Dedifferentiated amniotic fluid mesenchymal stem cell (primary cell): ENCODE data around the gene CFAP54.

Experiments
- DNase-seq: peaks from one replicate; pipeline ENCODE4 v3.0.0-alpha.2; 2016; ENCODE audit errors: extremely low spot score

Gene CFAP54

DNA sequence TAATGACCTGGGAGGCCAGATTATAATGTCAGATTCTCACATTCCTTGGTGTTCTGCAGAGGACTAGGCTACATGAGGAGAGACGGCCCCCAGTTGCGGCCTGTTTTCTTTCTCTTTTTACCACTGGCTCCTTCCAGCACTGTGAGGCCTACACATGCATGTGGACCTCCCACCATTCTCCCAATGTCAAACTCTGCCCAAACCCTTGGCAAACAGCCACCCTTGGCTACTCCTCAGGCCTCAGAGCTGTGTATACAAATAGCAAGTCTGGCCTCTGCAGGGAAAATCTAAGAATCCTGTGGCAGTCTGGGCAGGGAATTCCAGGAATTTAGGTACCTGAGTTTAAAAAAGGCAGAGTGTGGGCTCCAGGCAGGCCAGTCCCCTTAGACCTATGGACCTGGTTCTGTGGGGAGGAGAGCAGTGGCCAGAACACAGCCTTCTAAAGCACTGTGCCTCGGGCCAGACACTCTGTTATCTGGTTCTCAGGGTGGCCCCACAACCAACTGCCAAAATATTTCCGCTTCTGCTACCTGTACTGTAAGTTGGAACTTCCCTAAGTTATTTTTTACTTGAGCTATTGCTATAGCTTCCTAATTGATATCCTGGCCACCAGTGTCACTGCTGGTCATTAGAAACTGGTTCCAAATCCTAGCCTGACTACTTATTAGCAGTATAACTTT is 397.8 kb downstream of the CFAP54 start:
- DNase-seq, result no peak

DNA sequence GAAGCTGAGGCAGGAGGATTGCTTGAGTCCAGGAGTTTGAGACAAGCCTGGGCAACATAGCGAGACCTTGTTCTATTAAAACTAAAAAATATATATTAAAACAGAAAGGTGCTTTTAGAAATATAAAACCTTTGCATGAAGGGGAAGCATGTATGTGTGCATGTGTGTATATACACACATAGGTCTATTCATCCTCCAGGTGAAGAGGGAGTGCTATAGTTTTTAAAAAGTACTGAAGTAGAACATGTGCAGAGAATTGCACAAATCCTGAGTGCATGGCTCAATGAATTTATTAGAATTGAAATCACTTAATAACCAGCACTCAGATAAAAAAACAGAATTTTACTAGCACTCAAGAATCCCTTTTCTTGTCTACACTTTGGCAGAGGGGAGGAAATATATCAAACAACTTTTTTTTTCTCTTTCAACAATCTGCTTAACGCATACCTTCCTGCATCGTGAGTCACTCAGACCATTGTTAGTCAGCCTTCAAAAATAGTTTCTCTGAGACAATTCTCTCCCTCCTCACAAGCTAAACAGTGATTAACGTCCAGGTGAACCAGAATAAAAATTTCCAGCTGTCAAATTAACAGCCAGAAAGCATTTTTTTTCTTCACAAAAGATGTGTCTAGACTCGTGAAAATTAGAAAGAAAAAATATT is 400.0 kb downstream of the CFAP54 start:
- DNase-seq, result no peak

DNA sequence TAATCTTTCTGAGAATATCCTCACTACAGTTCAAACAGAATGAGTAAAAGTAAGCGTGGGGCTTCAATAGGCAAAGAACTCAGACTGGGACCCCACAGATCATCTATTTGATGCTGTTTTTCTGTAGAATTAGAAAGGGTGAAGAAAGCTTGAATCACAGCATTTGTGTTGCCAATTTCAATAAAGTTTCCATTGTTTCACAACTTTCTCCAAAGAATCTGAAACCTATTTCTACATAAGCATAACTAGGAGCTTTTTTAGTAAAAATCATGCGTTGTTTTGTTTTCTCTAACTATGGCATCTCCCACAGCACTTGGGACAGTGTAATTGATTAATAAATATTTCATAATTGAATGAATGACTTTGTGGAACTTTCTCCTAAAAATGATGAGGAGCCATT is 401.0 kb downstream of the CFAP54 start:
- DNase-seq, result no peak

DNA sequence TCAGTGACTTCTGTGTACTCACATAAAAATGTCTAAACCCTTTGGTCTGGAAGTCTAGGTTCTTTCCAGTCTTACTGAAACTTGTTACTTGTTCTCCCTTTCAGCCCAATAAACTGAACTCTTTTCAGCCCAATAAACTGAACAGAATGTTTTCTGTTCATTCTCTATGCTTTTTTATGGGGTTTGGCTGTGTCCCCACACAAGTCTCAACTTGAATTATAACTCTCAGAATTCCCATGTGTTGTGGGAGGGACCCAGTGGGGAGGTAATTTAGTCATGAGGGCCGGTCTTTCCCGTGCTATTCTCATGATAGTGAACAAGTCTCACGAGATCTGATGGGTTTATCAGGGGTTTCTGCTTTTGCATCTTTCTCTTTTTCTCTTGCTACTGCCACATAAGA is 402.7 kb downstream of the CFAP54 start:
- DNase-seq, result no peak

DNA sequence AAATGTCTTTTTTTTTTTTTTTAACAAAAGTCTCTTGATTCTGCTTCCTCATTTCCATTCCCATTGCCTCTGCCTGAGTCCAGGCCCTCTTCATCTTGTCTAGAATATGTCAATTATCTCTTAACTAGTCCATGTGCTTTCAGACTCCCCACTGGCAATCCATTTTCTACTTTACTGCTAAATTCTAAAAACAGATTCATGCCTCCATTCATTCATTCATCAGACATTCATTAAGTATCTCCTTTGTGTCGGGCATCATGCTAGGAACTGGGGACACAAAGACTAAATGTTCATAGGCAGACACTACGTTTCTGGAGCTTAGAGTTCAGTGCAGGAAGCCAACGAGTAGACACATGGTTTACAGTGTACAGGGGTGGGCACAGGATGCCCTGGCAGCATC is 408.0 kb downstream of the CFAP54 start:
- no peak for DNase-seq

DNA sequence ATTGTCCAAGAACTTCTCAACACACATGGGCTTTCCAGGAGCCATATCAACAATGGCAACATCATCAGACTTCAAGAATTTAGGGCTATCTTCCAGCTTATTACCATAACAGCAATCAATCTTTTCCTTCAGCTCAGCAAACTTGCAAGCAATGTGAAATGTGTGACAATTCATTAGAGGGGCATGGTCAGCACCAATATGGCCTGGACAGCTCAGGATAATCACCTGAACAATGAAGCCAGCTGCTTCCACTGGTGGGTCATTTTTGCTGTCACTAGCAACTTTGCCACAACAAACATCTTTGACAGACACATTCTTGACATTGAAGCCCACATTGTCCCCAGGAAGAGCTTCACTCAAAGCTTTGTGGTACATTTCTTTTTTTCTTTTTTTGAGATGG is 411.8 kb downstream of the CFAP54 start:
- DNase-seq, result no peak

DNA sequence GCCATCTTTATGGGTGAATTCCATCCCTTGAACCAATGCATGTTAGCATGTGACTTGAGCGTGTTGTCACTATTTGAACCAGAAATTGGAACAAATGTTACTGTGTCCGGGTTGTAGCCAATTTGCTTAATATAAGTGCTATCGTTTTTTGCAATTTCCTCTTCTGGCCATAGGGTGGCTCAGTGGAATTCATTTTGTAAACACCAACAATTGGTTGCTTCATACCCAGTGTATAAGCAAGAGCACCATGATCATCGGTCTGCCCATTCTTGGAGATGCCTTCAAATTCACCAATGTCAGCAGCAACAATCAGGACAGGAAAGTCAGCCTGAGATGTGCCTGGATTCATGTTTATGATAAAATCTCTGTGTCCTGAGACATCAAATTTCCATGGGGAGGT is 412.7 kb downstream of the CFAP54 start:
- no peak for DNase-seq

DNA sequence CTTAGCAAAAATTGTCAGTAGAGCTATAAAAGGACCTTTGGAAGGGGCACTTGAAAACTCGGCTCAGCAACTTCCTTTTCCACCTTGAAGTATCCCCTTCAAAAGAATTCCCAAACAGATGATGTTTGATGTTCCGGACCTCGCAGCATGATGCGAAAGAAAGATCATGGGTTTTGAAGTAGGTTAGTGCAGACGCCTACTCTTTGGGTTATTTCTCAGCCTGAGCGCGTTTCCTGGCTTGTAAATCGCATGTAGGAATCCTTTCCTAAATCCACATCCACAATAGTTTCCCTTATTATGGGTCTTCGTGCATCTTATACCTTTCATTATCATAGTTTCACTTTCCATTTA is 417.1 kb downstream of the CFAP54 start:
- DNase-seq, result no peak

DNA sequence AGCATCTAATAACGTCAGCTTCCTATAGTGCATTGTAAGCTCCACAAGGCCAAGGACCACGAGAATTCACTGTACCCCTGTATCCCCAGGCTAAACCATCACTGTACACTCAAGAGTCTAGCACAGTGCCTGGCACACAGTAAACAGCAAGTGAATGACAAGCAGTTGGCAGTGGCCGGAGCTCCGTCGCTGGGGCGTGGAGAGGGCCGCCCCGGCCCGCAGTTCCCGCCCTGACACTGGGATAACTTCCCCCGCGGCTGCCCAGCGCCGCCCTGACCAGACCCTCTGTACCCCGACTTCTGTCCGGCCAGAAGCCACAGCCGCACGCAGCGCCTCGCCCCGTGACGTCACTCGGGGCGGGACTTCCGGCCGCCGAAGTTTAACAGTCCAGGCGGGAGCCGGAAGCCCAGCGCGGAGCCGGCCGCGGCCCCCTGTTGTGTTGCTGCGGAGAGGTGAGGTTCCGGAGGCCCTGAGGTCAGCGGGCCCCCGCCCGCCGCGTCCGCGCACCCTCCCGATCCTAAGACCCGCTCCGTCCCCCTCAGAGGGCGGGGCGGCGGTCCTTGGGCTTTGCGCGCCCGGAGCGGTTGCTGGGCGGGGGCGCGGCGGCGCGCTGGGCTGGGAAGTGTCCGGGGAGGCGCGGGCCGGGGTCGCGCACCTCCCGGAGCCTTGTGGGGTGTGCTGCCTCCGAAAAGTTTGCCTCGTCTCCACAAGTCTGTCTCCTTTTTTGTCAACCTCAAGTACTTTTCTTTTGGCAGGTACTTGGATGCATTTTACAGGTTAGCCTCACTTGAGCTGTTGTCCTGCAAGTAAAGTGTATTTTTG is 417.7 kb downstream of the CFAP54 start, which contains the start of gene NEDD1:
Gene NEDD1, plus strand, starts transcription at position 409 of the 822 bp plus-strand sequence. CDS start 2,503 bp downstream, outside the sequence.
- DNase-seq, result peak; percentile 27

DNA sequence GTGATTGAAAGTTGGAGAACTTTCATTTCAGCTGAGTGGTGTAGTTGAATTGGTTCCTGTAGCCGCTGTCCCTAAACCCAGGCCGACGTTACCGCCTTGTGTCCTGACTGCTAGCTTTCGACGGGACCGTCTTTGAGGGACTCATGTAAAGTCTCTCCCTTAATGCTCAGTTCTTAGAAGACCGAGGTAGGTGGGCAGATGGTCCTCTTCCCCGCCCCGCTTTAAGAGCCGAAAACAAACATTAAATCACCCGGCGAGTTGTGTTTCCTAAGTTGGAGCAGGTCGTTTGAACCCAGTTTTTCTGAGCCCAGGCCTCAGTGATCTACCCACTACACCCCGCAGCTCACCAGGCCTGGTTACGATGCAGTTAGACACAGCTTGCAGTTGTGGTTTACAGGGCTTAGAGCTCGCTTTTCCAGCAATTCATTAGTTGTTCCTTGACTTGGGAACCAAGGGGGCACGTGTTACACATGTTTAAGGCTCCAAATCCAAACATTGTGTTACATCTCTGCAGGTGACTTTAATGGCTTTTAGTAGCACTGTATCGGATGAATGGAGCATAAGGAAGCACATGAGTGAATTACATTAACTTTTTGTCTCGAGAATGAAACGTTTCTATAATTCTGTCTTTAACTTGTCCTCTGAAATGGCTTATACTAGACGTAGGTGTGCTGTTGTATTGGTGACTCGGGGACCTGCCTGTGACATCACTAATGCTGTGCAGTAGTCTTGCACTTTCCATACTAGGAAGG is 418.5 kb downstream of the CFAP54 start:
- DNase-seq, result no peak

DNA sequence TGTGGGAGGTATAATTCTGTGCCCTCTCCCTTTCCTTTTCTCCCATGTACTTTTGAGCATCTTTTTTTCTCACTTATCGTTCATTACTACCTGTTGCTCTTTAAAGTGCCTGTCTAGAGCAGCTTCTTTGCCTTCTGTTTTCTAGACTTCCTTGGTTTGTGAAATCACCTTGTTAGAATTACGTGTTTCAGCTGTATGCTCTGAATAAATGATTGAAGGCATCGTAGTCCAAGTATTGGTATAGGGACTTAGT is 419.0 kb downstream of the CFAP54 start:
- no peak for DNase-seq

DNA sequence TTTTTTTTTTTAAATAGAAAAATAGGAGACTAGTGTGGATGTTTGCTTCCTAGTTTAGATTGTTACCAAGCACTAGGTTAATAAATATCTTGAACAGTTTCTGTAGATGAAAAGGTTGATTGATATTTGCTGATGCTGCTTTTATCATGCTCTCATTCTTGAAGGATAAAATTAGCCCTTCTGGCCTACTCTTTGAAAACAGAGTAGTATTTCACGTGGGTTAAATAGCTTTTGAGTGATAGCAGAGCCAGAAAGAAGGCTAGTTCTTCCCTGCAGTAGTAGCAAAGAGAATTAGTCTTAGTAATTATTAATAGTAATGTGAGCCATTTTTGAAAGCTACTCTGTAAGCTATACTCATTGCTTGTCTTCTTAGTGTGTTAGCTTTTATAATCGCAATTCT is 422.9 kb downstream of the CFAP54 start:
- no peak for DNase-seq

DNA sequence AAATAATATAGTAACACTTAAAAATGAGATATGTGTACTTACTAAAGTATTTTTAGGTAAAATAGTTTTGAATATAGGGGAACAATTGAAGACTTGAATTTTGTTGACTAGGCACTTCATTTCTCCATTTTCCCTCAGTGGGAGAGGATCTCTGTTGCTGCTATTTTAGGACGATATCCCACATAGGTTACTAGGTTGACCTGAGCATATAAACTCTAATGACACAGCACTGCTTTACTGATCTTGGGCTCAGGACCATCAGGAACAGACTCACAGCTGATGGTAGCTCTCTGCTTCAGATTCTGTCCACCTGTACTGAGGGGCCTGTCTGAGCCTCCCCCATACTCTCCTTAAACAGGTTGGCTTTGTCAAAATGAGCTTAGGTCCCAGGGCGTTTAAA is 423.6 kb downstream of the CFAP54 start:
- DNase-seq, result no peak

DNA sequence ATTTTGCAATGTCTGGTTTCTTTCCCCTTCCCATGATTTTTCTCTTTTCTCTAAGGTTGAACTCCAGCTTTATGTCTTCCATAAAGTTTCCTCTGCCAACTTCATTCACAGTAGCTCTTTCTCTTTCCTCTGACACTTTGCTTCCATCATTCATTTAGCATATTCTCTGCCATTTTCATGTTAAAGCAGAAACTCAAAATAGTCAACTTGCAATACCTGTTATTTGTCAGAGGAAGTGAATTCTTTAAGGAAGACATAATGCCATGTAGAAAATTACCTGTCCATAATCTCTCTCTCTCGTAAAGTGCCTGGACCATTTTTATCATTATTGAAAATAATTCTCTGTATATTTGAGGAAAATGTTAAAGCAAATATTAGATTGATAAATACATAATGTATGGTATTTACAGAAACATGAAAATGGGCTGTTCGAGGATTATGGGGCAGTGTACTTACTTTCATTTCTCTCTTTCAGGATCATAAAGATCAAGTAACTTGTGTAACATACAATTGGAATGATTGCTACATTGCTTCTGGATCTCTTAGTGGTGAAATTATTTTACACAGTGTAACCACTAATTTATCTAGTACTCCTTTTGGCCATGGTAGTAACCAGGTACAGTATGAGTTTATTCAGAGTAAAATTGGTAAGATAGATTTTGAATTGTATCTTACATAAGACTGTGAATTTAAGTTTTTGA is 430.3 kb downstream of the CFAP54 start:
- no peak for DNase-seq
